ENCODE data around the gene MINDY4.

MINDY4 gene

GRCh38 chr7:30884881-30885280 is 113.7 kb downstream of the MINDY4 start:
- DNase-seq = no peak

GRCh38 chr7:30886608-30887011 is 115.4 kb downstream of the MINDY4 start:
- DNase-seq = no peak

- no peak for DNase-seq
These were observed 116.3 kb downstream of the MINDY4 start for GRCh38 chr7:30887464-30887872.

- DNase-seq = no peak
These were observed 117.5 kb downstream of the MINDY4 start for GRCh38 chr7:30888747-30889146.

- DNase-seq = no peak
These were observed 119.0 kb downstream of the MINDY4 start for GRCh38 chr7:30890226-30890625.

- DNase-seq = no peak
These were observed 122.1 kb downstream of the MINDY4 start for GRCh38 chr7:30893357-30893756.

- DNase-seq = no peak
These were observed 122.8 kb downstream of the MINDY4 start for GRCh38 chr7:30894009-30894408.

GRCh38 chr7:30894866-30895605 is 123.8 kb downstream of the MINDY4 start:
- no peak for DNase-seq

GRCh38 chr7:30896036-30896435 is 124.8 kb downstream of the MINDY4 start:
- no peak for DNase-seq

- no peak for DNase-seq
These were observed 125.8 kb downstream of the MINDY4 start for GRCh38 chr7:30896783-30897637.

GRCh38 chr7:30897770-30898169 is 126.6 kb downstream of the MINDY4 start:
- DNase-seq = no peak

GRCh38 chr7:30898411-30898810 is 127.2 kb downstream of the MINDY4 start:
- DNase-seq = no peak

- DNase-seq = no peak
These were observed 127.8 kb downstream of the MINDY4 start for GRCh38 chr7:30899066-30899465.

- DNase-seq = no peak
These were observed 128.4 kb downstream of the MINDY4 start for GRCh38 chr7:30899630-30900029.

- DNase-seq = no peak
These were observed 128.8 kb downstream of the MINDY4 start for GRCh38 chr7:30900053-30900452.

- no peak for DNase-seq
These were observed 129.7 kb downstream of the MINDY4 start for GRCh38 chr7:30900803-30901362.

- no peak for DNase-seq
These were observed 130.6 kb downstream of the MINDY4 start for GRCh38 chr7:30901856-30902255.

- DNase-seq = no peak
These were observed 131.2 kb downstream of the MINDY4 start for GRCh38 chr7:30902466-30902865.

GRCh38 chr7:30903146-30903545 is 131.9 kb downstream of the MINDY4 start:
- no peak for DNase-seq

GRCh38 chr7:30904561-30904960 is 133.3 kb downstream of the MINDY4 start:
- DNase-seq = no peak

- DNase-seq = no peak
These were observed 134.1 kb downstream of the MINDY4 start for GRCh38 chr7:30905078-30906012.

GRCh38 chr7:30906014-30906413 is 134.8 kb downstream of the MINDY4 start:
- DNase-seq = no peak
